Measurements from ENCODE around the gene CHRM5.

CHRM5 gene

DNA sequence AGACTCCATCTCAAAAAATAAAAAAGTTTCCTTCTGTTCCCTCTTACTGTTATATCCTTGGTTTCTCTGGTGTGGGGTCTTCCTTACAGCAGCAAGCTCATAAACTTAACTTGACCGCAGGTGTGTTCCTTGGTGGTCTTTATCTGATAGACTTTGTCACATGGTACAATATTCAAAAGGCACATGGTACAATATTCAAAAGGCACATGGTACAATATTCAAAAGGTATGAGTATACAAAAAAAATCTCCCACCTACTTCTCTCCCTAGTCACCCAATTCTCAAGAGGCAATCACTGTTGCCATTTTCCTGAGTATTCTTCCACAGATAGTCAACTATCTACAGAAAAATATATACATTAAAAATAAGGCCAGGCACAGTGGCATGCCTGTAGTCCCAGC lies 138.1 kb downstream of the CHRM5 start:
- DNase-seq: no peak

- DNase-seq: no peak
Observed at GRCh38 chr15:34107315-34107714, 139.0 kb downstream of the CHRM5 start.

- DNase-seq: no peak
Observed at GRCh38 chr15:34109797-34110663, 141.7 kb downstream of the CHRM5 start.

DNA sequence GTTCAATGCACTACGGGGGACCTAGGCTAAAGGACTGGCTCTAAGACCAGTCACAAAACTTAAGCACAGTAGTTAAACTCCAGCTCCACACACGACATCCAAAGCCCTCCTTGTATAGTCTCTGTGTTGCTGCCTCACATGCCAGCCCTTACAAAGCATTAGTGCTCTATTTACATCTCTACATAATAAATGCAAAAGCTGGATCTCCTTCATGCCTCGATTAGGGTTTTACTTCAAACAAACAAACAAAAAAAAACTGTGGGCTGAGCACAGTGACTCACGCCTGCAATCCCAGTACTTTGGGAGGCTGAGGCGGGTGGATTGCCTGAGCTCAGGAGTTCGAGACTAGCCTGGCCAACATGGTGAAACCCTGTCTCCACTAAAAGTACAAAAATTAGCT lies 143.2 kb downstream of the CHRM5 start:
- DNase-seq: no peak

- DNase-seq: no peak
Observed at GRCh38 chr15:34114215-34114614, 145.9 kb downstream of the CHRM5 start.

GRCh38 chr15:34114739-34115138 lies 146.4 kb downstream of the CHRM5 start:
- no peak for DNase-seq

DNA sequence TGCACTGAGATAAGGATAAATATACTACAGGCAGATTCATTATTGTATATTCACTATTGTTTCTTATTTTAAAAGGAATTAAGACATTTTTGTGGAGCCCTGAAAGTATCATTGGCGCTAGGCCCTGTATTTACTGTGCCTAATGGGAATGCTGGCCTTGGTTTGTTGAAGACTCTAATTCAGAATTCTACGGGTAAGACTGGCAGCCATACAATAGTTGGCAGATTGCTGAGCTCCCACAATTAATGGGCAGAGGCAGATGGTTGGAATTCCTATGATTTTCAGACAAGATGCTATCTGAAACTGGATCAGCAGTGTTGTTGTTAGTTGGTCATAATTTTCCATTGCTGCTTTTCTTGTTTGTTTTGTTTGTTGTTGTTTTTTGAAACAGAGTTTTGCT lies 148.3 kb downstream of the CHRM5 start:
- no peak for DNase-seq

All from cerebellar nuclear complex (tissue), 1 donor.